Central memory CD8-positive, alpha-beta T cell (primary cell): ENCODE results near the gene OGA.
"Not testable (repeated sequence)": the region's sequence is repeated elsewhere in the genome, so short reads cannot be mapped to it uniquely, and the experiment has no call there.

Experiments
- ATAC-seq: fragments of 150-1000 bp; cut with Tn5 transposase; replicated peaks from 2 replicates; pipeline ENCODE4 v1.10.0; 2022; ENCODE audit warnings: mild to moderate bottlenecking, moderate FRiP score, moderate number of reproducible peaks; ENCODE audit not compliant: poor library complexity, severe bottlenecking; ENCODE audit errors: extremely low read depth
- DNase-seq, 2 donors: peaks; one replicate each; pipeline ENCODE4 v3.0.0; 2021; ENCODE audit warnings: low spot score in 2 of 2
- H3K27ac Mint-ChIP-seq: one replicate; pipeline ENCODE4 v1.8.0; 2022; ENCODE audit warnings: low read depth, mild to moderate bottlenecking, moderate library complexity, mixed read lengths
- H3K27me3 Mint-ChIP-seq: one replicate; pipeline ENCODE4 v1.8.0; 2022; ENCODE audit warnings: mixed read lengths
- H3K36me3 Mint-ChIP-seq: one replicate; pipeline ENCODE4 v1.8.0; 2022; ENCODE audit warnings: mild to moderate bottlenecking, moderate library complexity, mixed read lengths; ENCODE audit not compliant: insufficient read depth
- H3K4me1 Mint-ChIP-seq: one replicate; pipeline ENCODE4 v1.8.0; 2022; ENCODE audit warnings: mixed read lengths
- H3K4me3 Mint-ChIP-seq: one replicate; pipeline ENCODE4 v1.8.0; 2022; ENCODE audit warnings: mild to moderate bottlenecking, moderate library complexity, mixed read lengths
- H3K9me3 Mint-ChIP-seq: one replicate; pipeline ENCODE4 v1.8.0; 2022; ENCODE audit warnings: mixed read lengths

Gene OGA

GRCh38 chr10:101816376-101816775 lies 1.9 kb downstream of the OGA start:
- H3K27me3 Mint-ChIP-seq: no peaks in the 10 kb centered on the region
- DNase-seq (no peak), ATAC-seq (no peak)
- peaks cover 34% of the 10 kb centered on the region for H3K36me3 Mint-ChIP-seq
- no peaks in the 10 kb centered on the region for H3K9me3 Mint-ChIP-seq
- peak overlapping the region; percentile 98 for H3K27ac Mint-ChIP-seq
- peaks cover 56% of the 10 kb centered on the region for H3K4me1 Mint-ChIP-seq
- H3K4me3 Mint-ChIP-seq: peak overlapping the region; percentile 94

GRCh38 chr10:101814466-101815071 lies 3.7 kb downstream of the OGA start:
- H3K27ac Mint-ChIP-seq: peak overlapping the region; percentile 98
- DNase-seq (no peak), ATAC-seq (no peak)
- no peaks in the 10 kb centered on the region for H3K9me3 Mint-ChIP-seq
- H3K4me3 Mint-ChIP-seq: peak overlapping the region; percentile 94
- no peaks in the 10 kb centered on the region for H3K27me3 Mint-ChIP-seq
- peaks cover 47% of the 10 kb centered on the region for H3K36me3 Mint-ChIP-seq
- H3K4me1 Mint-ChIP-seq: peaks cover 56% of the 10 kb centered on the region

- Mint-ChIP-seq H3K27ac (no peak overlapping the region), H3K27me3 (no peaks in the 10 kb centered on the region), H3K9me3 (no peaks in the 10 kb centered on the region), H3K36me3 (peaks cover 51% of the 10 kb centered on the region), H3K4me1 (peaks cover 50% of the 10 kb centered on the region), H3K4me3 (no peak overlapping the region)
- ATAC-seq (no peak), DNase-seq (no peak)
Observed at GRCh38 chr10:101812606-101813005, 5.6 kb downstream of the OGA start.

- ATAC-seq (no peak), DNase-seq (no peak)
- Mint-ChIP-seq H3K9me3 (no peaks in the 10 kb centered on the region), H3K27ac (peak overlapping the region; percentile 72), H3K36me3 (peaks cover 88% of the 10 kb centered on the region), H3K4me1 (peaks cover 17% of the 10 kb centered on the region), H3K4me3 (no peak overlapping the region), H3K27me3 (no peaks in the 10 kb centered on the region)
Observed at GRCh38 chr10:101807158-101807557, 11.1 kb downstream of the OGA start.

- DNase-seq: no peak
- peaks cover 93% of the 10 kb centered on the region for H3K36me3 Mint-ChIP-seq
- ATAC-seq: no peak
- no peak overlapping the region for H3K27ac Mint-ChIP-seq
- peaks cover 33% of the 10 kb centered on the region for H3K4me1 Mint-ChIP-seq
- H3K27me3 Mint-ChIP-seq: no peaks in the 10 kb centered on the region
- no peaks in the 10 kb centered on the region for H3K9me3 Mint-ChIP-seq
- no peak overlapping the region for H3K4me3 Mint-ChIP-seq
Observed at GRCh38 chr10:101803511-101803910, 14.7 kb downstream of the OGA start.

- no peak overlapping the region for H3K4me3 Mint-ChIP-seq
- H3K4me1 Mint-ChIP-seq: peaks cover 45% of the 10 kb centered on the region
- no peaks in the 10 kb centered on the region for H3K9me3 Mint-ChIP-seq
- H3K36me3 Mint-ChIP-seq: peaks cover 84% of the 10 kb centered on the region
- no peaks in the 10 kb centered on the region for H3K27me3 Mint-ChIP-seq
- DNase-seq: no peak
- H3K27ac Mint-ChIP-seq: no peak overlapping the region
- ATAC-seq: no peak
Observed at GRCh38 chr10:101797403-101798059, 20.7 kb downstream of the OGA start.

- H3K27me3 Mint-ChIP-seq: no peaks in the 10 kb centered on the region
- H3K36me3 Mint-ChIP-seq: peaks cover 84% of the 10 kb centered on the region
- H3K9me3 Mint-ChIP-seq: no peaks in the 10 kb centered on the region
- DNase-seq: no peak
- no peak for ATAC-seq
- H3K27ac Mint-ChIP-seq: no peak overlapping the region
- H3K4me1 Mint-ChIP-seq: peaks cover 27% of the 10 kb centered on the region
- peak overlapping the region; percentile 32 for H3K4me3 Mint-ChIP-seq
Observed at GRCh38 chr10:101793526-101793925, 24.7 kb downstream of the OGA start.

GRCh38 chr10:101789686-101790085 lies 28.6 kb downstream of the OGA start:
- Mint-ChIP-seq H3K4me3 (no peak overlapping the region), H3K4me1 (peaks cover 24% of the 10 kb centered on the region), H3K36me3 (peaks cover 87% of the 10 kb centered on the region), H3K27me3 (no peaks in the 10 kb centered on the region), H3K9me3 (no peaks in the 10 kb centered on the region), H3K27ac (no peak overlapping the region)
- DNase-seq (no peak), ATAC-seq (no peak)

- ATAC-seq, H3K27me3 Mint-ChIP-seq, H3K9me3 Mint-ChIP-seq, H3K4me3 Mint-ChIP-seq, H3K27ac Mint-ChIP-seq, DNase-seq: not testable (repeated sequence)
- H3K4me1 Mint-ChIP-seq: peaks cover 28% of the 10 kb centered on the region
- H3K36me3 Mint-ChIP-seq: peaks cover 85% of the 10 kb centered on the region
Observed at GRCh38 chr10:101789231-101789630, 29.0 kb downstream of the OGA start.

- Mint-ChIP-seq H3K27me3 (no peaks in the 10 kb centered on the region), H3K4me1 (peaks cover 49% of the 10 kb centered on the region), H3K4me3 (no peak overlapping the region), H3K9me3 (no peaks in the 10 kb centered on the region), H3K27ac (no peak overlapping the region), H3K36me3 (peaks cover 61% of the 10 kb centered on the region)
- no peak for ATAC-seq
- no peak for DNase-seq
Observed at GRCh38 chr10:101785801-101786200, 32.4 kb downstream of the OGA start.

GRCh38 chr10:101784558-101784957 lies 33.7 kb downstream of the OGA start:
- DNase-seq: no peak
- H3K4me3 Mint-ChIP-seq: peak overlapping the region; percentile 99
- peak overlapping the region; percentile 96 for H3K27ac Mint-ChIP-seq
- no peaks in the 10 kb centered on the region for H3K9me3 Mint-ChIP-seq
- H3K4me1 Mint-ChIP-seq: peaks cover 49% of the 10 kb centered on the region
- H3K36me3 Mint-ChIP-seq: peaks cover 51% of the 10 kb centered on the region
- ATAC-seq: no peak
- H3K27me3 Mint-ChIP-seq: no peaks in the 10 kb centered on the region

GRCh38 chr10:101783736-101784118 lies 34.5 kb downstream of the OGA start:
- peaks cover 7% of the 10 kb centered on the region for H3K27me3 Mint-ChIP-seq
- H3K9me3 Mint-ChIP-seq: no peaks in the 10 kb centered on the region
- peaks cover 56% of the 10 kb centered on the region for H3K4me1 Mint-ChIP-seq
- ATAC-seq (no peak), DNase-seq (no peak)
- H3K27ac Mint-ChIP-seq: peak overlapping the region; percentile 96
- H3K4me3 Mint-ChIP-seq: peak overlapping the region; percentile 99
- H3K36me3 Mint-ChIP-seq: peaks cover 45% of the 10 kb centered on the region
